ENCODE data around the gene QSOX2.

DNA sequence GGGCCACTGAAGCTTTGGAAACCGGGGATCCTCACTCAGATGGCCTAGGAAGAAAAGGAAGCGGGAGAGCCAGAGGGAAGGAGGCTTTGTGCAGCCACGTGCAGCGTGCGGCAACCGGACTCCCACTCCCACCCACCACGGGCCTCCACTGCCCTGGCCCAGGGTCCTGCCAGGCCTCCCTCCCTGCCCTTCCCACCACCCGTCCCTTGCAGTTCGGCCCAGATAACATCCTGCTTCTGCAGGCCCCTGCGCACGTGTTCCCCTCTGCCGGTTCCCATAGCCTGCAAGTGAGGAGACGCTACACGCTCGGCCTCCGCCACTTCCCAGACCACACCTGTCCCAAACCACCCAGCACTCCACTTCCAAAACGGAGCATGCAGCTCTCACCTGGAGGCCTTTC lies 36.4 kb downstream of the QSOX2 start:
- TF ChIP-seq, protein P1, sequence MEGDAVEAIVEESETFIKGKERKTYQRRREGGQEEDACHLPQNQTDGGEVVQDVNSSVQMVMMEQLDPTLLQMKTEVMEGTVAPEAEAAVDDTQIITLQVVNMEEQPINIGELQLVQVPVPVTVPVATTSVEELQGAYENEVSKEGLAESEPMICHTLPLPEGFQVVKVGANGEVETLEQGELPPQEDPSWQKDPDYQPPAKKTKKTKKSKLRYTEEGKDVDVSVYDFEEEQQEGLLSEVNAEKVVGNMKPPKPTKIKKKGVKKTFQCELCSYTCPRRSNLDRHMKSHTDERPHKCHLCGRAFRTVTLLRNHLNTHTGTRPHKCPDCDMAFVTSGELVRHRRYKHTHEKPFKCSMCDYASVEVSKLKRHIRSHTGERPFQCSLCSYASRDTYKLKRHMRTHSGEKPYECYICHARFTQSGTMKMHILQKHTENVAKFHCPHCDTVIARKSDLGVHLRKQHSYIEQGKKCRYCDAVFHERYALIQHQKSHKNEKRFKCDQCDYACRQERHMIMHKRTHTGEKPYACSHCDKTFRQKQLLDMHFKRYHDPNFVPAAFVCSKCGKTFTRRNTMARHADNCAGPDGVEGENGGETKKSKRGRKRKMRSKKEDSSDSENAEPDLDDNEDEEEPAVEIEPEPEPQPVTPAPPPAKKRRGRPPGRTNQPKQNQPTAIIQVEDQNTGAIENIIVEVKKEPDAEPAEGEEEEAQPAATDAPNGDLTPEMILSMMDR (IDR thresholded peaks at IDR 0.05) = no peak
- TF ChIP-seq POLR2AphosphoS5 (IDR thresholded peaks at IDR 0.05; ENCODE audit: insufficient read depth in 1 of 2, low read depth in 1 of 2) = no peak
